D341Med (cell line): ENCODE data around the gene ZNF445.
"Not testable (repeated sequence)": the region's sequence is repeated elsewhere in the genome, so short reads cannot be mapped to it uniquely, and the experiment has no call there.

ENCODE experiments used
- DNase-seq: peaks from one replicate; pipeline ENCODE4 v3.0.0; 2012; ENCODE audit warnings: low spot score

The ZNF445 gene

GRCh38 chr3:44398853-44399252 is 78.6 kb downstream of the ZNF445 start:
- DNase-seq, result no peak

DNA sequence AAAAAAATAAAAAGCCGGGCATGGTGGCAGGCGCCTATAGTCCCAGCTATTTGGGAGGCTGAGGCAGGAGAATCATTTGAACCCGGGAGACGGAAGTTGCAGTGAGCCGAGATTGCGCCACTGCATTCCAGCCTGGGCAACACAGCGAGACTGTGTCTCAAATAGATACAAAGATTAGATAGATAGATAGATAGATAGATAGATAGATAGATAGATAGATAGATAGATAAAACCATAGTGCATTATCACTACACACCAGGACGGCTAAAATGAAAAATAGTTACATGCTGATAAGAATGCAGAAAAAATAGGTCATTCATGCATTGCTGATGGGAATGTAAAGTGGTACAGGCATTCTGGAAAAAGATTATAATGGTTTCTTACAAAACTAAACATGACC is 79.2 kb downstream of the ZNF445 start:
- not testable (repeated sequence) for DNase-seq

DNA sequence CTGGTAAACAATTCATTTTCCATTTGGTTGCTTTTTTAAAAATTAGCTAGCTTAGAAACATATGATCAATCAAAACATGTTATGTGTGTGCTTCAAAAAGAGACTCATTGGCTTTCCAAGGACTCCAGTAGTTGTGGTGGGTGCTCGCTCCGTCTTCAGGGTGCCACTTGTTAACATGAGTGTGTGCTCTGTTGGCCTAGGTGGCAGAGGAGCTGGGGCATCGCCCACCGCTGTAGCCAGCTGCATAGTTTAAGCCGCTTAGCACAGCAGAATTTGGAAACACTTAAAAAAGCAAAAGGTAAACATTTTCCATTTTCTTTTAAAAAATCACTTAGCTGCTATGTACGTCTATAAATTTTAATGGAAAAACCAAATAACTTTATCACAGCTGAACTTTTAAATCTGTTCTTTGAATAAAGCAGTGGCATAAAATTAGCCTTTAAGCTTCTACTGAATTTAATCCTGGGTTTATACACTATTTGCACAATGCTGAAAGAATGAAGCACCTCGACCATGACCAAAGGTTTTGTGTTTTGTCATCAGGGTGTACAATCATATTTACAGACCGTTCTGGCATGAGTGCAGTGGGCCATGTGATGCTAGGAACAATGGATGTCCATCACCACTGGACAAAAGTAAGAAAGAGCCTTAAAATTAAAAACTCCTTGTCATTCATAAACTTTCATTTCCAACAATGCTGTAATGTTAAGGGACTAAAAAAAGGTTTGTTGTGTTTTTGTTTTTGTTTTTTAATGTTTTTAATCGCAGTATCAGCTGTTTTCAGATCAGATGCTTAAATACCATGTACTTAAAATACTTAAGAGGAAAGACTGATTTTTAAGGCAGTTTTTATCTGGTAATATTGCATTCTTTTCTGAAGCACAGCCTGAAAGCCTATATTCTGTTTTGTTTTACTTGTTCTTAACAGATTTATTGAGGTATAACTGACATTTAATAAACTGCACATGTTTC is 81.0 kb downstream of the ZNF445 start:
- DNase-seq, result no peak

DNA sequence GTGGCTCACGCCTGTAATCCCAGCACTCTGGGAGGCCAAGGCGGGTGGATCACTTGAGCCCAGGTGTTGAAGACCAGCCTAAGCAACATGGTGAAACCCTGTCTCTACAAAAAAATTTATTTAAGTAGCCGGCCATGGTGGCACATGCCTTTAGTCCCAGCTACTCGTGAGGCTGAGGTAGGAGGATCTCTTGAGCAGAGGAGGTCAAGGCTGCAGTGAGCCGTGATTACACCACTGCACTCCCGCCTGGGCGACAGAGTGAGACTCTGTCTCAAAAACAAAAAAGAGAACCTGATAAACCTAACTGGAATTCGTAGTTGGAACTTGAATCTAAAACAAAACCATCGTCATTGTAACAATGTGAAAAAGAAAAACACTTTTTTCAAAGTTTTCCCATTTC is 81.8 kb downstream of the ZNF445 start:
- DNase-seq, result no peak

DNA sequence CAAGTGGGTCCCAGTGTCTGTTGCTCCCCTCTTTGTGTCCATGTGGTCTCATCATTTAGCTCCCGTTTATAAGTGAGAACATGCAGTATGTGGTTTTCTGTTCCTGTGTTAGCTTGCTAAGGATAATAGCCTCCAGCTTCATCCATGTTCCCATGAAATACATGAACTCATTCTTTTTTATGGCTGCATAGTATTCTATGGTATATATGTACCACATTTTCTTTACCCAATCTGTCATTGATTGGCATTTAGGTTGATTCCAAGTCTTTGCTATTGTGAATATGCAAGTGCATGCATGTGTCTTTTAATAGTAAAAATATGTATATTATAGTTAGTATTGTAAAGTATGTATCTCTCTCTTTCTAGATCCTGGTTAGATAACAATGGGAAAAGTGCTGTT is 85.0 kb downstream of the ZNF445 start:
- no peak for DNase-seq

- no peak for DNase-seq
These were observed 90.1 kb downstream of the ZNF445 start for GRCh38 chr3:44387404-44387803.
